Neural crest cell (in vitro differentiated cells): ENCODE measurements around the gene HMG20A. TPM values are rescaled to one million over a fixed set of nuclear protein-coding genes. Genes with fewer than 3 reads are reported as not detected.

Experiments
- DNase-seq: peaks from one replicate; pipeline ENCODE4 v3.0.0; 2021; ENCODE audit warnings: low read depth, mixed read lengths, low spot score
- H3K27ac Mint-ChIP-seq: one replicate; pipeline ENCODE4 v1.8.0; 2021; ENCODE audit warnings: mild to moderate bottlenecking, mixed read lengths; ENCODE audit not compliant: unreplicated experiment
- H3K27me3 Mint-ChIP-seq: 2 replicates; pipeline ENCODE4 v1.8.0; 2021; ENCODE audit warnings: low read depth, mild to moderate bottlenecking, mixed read lengths
- H3K36me3 Mint-ChIP-seq: 2 replicates; pipeline ENCODE4 v1.8.0; 2021; ENCODE audit warnings: low read depth, mild to moderate bottlenecking, mixed read lengths
- H3K4me1 Mint-ChIP-seq: 2 replicates; pipeline ENCODE4 v1.8.0; 2021; ENCODE audit warnings: mixed read lengths
- H3K4me3 Mint-ChIP-seq: one replicate; pipeline ENCODE4 v1.8.0; 2021; ENCODE audit warnings: mild to moderate bottlenecking, mixed read lengths
- H3K9me3 Mint-ChIP-seq: 2 replicates; pipeline ENCODE4 v1.8.0; 2021; ENCODE audit warnings: mixed read lengths
- long read RNA-seq: library from polyadenylated mRNA; unstranded; transcript quantifications from one replicate; pipeline ENCODE4 v2.0.0, GENCODE V29; 2020
- total RNA-seq: library from RNA; stranded (reverse); gene quantifications from 2 replicates; pipeline ENCODE4 v1.2.1, GENCODE V29; 2021
- TF ChIP-seq, protein P1 (sequence below): fragments of 200-600 bp; sonication (generic); conservative IDR thresholded peaks from 2 replicates; pipeline ENCODE4 v1.5.0; 2021; ENCODE audit warnings: antibody characterized with exemption, mild to moderate bottlenecking

HMG20A gene
- total RNA-seq, result 67.2 and 72.5 TPM in 2 replicates
- long read RNA-seq, full-length matches to known transcripts, result 48 of 79 reads
- long read RNA-seq, partial matches to known transcripts, result 27 of 79 reads
- long read RNA-seq, other reads (novel, unspliced or antisense), result 4 of 79 reads

DNA sequence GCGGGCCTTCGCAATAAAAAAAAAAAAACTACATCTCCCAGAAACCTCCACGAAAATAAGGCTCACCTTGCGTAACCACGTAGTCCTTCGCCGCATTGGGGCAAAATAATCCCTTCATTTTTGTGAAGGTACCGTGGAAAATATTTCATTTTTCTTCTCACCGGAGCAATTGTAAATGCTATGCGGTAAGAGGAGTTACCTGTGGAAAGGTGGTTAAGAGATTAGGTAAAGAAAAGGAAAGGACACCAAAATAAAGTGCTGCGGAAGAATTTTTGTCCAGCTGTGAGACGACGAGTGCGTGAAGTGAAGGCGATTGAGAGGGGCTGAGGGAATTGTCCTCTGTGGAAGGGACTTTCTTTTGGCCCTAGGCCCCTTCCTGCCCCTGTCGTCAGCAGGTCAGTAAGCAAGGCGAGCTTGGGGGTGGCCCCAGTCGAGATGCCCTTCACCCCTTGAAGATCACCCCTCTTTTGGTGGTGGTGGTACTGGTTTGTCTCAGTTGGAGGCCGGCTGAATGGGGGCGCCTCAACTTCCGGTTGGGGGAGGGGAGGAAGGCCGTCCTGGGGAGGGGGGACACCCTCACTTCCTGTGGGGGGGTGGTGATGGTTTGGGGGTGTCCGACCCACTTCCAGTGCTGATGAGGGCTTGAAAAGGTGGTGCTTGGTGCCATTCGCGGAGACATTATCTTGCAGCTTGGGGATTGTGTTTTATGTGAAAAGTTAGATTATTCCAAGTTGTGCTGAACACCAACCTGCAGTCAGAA is at the start of gene HMG20A:
HMG20A (plus strand) TSS at position 279 of the 760 bp plus-strand sequence. CDS start 37,520 bp downstream, outside the sequence.
- Mint-ChIP-seq H3K36me3 (no peaks in the 10 kb centered on the region), H3K9me3 (no peaks in the 10 kb centered on the region), H3K27ac (peak within 1 kb of the TSS; percentile 99), H3K4me1 (peaks cover 38% of the 10 kb centered on the region), H3K27me3 (no peaks in the 10 kb centered on the region), H3K4me3 (peak within 1 kb of the TSS; percentile 98)
- peak; percentile 58 for DNase-seq
- TF ChIP-seq, protein P1, sequence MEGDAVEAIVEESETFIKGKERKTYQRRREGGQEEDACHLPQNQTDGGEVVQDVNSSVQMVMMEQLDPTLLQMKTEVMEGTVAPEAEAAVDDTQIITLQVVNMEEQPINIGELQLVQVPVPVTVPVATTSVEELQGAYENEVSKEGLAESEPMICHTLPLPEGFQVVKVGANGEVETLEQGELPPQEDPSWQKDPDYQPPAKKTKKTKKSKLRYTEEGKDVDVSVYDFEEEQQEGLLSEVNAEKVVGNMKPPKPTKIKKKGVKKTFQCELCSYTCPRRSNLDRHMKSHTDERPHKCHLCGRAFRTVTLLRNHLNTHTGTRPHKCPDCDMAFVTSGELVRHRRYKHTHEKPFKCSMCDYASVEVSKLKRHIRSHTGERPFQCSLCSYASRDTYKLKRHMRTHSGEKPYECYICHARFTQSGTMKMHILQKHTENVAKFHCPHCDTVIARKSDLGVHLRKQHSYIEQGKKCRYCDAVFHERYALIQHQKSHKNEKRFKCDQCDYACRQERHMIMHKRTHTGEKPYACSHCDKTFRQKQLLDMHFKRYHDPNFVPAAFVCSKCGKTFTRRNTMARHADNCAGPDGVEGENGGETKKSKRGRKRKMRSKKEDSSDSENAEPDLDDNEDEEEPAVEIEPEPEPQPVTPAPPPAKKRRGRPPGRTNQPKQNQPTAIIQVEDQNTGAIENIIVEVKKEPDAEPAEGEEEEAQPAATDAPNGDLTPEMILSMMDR, result no peak

DNA sequence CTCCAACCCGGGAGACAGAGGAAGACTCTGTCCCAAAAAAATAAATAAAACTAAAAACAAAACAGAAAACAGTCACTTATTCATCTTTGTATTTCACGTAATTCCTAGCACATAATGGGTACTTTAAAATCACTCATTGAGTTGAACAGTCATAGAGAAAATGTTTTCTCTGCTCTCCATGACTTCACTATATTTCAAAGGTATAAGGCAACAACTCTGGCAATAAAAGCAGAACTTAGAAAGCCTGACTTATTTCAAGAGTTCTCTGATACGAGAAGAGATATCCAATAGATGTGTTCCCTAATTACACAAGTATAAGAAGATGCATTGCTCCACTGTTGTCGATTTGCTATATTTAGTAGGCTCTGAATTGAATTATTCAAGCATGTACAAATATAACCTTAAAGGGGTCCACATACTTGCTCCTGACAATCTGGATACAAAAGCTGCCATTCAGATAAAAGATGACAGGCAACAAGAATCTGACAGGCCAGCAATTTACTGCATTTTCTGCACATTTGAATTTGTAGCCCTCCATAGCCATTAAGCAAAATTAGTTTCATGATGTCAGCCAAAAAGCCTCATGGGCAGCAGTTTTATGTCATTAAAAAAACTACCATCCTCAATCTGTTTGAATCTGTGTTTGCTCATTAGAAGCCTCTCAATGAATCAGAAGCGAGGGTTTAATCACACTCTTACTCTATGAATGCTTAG is 48.7 kb upstream of the HMG20A start:
- H3K9me3 Mint-ChIP-seq, result no peaks in the 10 kb centered on the region
- H3K27me3 Mint-ChIP-seq, result no peaks in the 10 kb centered on the region
- H3K4me3 Mint-ChIP-seq, result no peak overlapping the region
- H3K27ac Mint-ChIP-seq, result no peak overlapping the region
- H3K36me3 Mint-ChIP-seq, result no peaks in the 10 kb centered on the region
- TF ChIP-seq, protein P1, result no peak
- peaks cover 10% of the 10 kb centered on the region for H3K4me1 Mint-ChIP-seq
- no peak for DNase-seq

DNA sequence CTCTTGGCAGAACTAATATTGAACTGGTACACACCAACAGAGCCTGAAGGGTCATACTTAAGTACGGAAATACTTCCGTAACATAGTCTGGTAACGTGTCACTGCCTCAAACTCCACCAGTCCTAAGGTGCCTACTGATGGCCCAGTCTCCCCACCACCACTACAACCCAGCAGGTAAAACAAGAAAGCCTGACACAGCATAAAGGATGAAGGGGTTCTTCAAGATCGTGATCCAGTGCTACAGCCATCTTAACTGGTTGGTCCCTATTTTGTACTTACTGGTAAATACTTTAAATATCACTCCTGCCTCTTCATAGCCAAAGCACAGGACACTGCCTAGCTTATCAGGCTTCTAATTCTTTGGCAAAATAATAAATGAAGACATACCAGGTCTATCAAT is 47.2 kb upstream of the HMG20A start:
- H3K4me1 Mint-ChIP-seq, result peaks cover 10% of the 10 kb centered on the region
- no peaks in the 10 kb centered on the region for H3K9me3 Mint-ChIP-seq
- H3K4me3 Mint-ChIP-seq, result no peak overlapping the region
- H3K27ac Mint-ChIP-seq, result no peak overlapping the region
- H3K36me3 Mint-ChIP-seq, result no peaks in the 10 kb centered on the region
- DNase-seq, result no peak
- TF ChIP-seq, protein P1, result no peak
- no peaks in the 10 kb centered on the region for H3K27me3 Mint-ChIP-seq

DNA sequence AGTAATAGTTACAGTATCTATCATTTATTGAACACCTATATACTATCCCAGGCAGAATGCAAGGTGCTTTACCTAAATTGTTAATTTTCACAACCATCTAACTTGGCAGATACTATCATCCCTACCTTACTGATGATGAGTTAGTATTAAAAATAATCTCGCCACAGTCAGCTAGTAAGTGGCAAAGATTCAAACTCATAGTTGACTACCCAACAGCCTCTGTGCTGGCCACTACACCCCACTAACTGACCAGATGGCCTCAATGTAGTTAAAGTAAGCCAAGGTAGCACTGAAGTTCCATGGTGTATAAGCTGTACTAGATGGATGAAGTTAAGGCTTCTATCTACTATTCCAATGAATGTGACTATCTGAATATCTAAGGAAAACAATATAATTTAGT is 45.6 kb upstream of the HMG20A start:
- TF ChIP-seq, protein P1, result no peak
- no peak for DNase-seq
- H3K27ac Mint-ChIP-seq, result no peak overlapping the region
- H3K9me3 Mint-ChIP-seq, result no peaks in the 10 kb centered on the region
- H3K27me3 Mint-ChIP-seq, result no peaks in the 10 kb centered on the region
- no peaks in the 10 kb centered on the region for H3K36me3 Mint-ChIP-seq
- H3K4me3 Mint-ChIP-seq, result no peak overlapping the region
- peaks cover 10% of the 10 kb centered on the region for H3K4me1 Mint-ChIP-seq

DNA sequence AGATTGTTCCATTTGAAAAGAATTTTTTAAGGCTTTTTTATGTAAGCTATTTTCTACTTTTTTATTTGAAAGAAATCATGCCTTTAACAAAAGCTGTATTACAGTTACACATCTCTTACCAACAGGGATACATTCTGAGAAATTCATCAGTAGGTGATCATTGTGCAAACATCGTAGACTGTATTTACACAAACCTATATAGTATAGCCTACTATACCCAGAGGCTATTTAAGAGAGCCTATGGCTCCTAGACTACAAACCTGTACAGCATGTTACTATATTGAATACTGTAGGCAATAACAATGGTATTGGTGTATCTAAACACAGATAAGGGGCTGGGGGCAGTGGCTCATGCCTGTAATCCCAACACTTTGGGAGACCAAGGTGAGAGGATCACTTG is 43.9 kb upstream of the HMG20A start:
- no peak for DNase-seq
- peaks cover 10% of the 10 kb centered on the region for H3K4me1 Mint-ChIP-seq
- no peaks in the 10 kb centered on the region for H3K36me3 Mint-ChIP-seq
- H3K4me3 Mint-ChIP-seq, result no peak overlapping the region
- no peaks in the 10 kb centered on the region for H3K27me3 Mint-ChIP-seq
- no peaks in the 10 kb centered on the region for H3K9me3 Mint-ChIP-seq
- TF ChIP-seq, protein P1, result no peak
- H3K27ac Mint-ChIP-seq, result no peak overlapping the region
